Thyroid gland (tissue), 4 donors: Measurements from ENCODE around the gene SNED1. TPM values are rescaled to one million over a fixed set of nuclear protein-coding genes. Genes with fewer than 3 reads are reported as not detected.

Experiments
- DNase-seq, 2 donors: peaks; one replicate each; pipeline ENCODE4 v3.0.0-alpha.2; 2019
- H3K27ac ChIP-seq, 3 donors: fragments of 200-600 bp; sonication (generic); 1 replicate in 2 of 3; 2 replicates in 1 of 3; pipeline ENCODE4 v1.5.1; 2016 to 2019; ENCODE audit warnings: mild to moderate bottlenecking in 1 of 3, moderate library complexity in 1 of 3
- H3K27me3 ChIP-seq: fragments of 200-600 bp; sonication (generic); one replicate; pipeline ENCODE4 v1.5.1; 2019
- H3K36me3 ChIP-seq, 2 donors: fragments of 200-600 bp; sonication (generic); one replicate each; pipeline ENCODE4 v1.5.1; 2016 to 2019
- H3K4me1 ChIP-seq, 2 donors: fragments of 200-600 bp; sonication (generic); one replicate each; pipeline ENCODE4 v1.5.1; 2017 to 2019
- H3K4me3 ChIP-seq, 3 donors: fragments of 200-600 bp; sonication (generic); replicated peaks in 1 of 3; 1 replicate in 2 of 3; 2 replicates in 1 of 3; pipeline ENCODE4 v1.5.1; 2016; ENCODE audit warnings: mild to moderate bottlenecking in 1 of 3
- H3K9me3 ChIP-seq: fragments of 200-600 bp; sonication (generic); one replicate; pipeline ENCODE4 v1.5.1; 2017
- CTCF ChIP-seq, 6 experiments: fragments of 200-600 bp in 3 of 6; fragments of 450-650 bp in 3 of 6; sonication (generic) in 3 of 6; IDR thresholded peaks; one replicate each; pipeline ENCODE4 v1.5.1; 2016 to 2019; ENCODE audit warnings: antibody characterized with exemption in 6 of 6, mild to moderate bottlenecking in 2 of 6, inconsistent platforms in 1 of 6, moderate library complexity in 1 of 6
- POLR2A ChIP-seq, 2 donors: fragments of 450-650 bp; IDR thresholded peaks; one replicate each; pipeline ENCODE4 v1.6.1; 2017; ENCODE audit warnings: antibody characterized with exemption in 2 of 2, mild to moderate bottlenecking in 2 of 2, moderate library complexity in 1 of 2
- WGBS, 2 donors: methylation state at CpG; one replicate each; pipeline ENCODE4 v1.1.5; 2017; 5-methylcytosine and 5-hydroxymethylcytosine counted together
- intact Hi-C: fragments of 100-400 bp; cut with DNase I; formaldehyde crosslinking; loops from one replicate; pipeline ENCODE4 v1.15.1; 2023
- total RNA-seq, 4 donors: library from RNA; depleted of rRNA; stranded (reverse); fragments of >200 nt; gene quantifications; one replicate each; pipeline ENCODE4 v1.2.3, GENCODE V29; 2016

Gene SNED1
- total RNA-seq, 4 donors from 2014 or later, result 47.7 to 122 (median 68.7) TPM

- intact Hi-C loops, result no loop called here
- Histone ChIP-seq H3K27me3 (no peaks in the 10 kb centered on the region), H3K36me3 (peaks cover 2 to 13% of the 10 kb centered on the region in 2 donors), H3K4me1 (peaks cover 18% of the 10 kb centered on the region in 2 donors), H3K27ac (no peak overlapping the region), H3K4me3 (no peak overlapping the region), H3K9me3 (no peaks in the 10 kb centered on the region)
- 93 to 97% methylated on average over 13 of the region's 13 CpGs for WGBS, 2 donors
- no peak for DNase-seq
- TF ChIP-seq POLR2A (IDR thresholded peaks at IDR 0.05), result no peak
- no peak for TF ChIP-seq CTCF (IDR thresholded peaks at IDR 0.05)
These were observed 17.0 kb downstream of the SNED1 start for GRCh38 chr2:241015439-241015838.

- Histone ChIP-seq H3K9me3 (no peaks in the 10 kb centered on the region), H3K36me3 (peaks cover 2 to 16% of the 10 kb centered on the region in 2 donors), H3K27me3 (no peaks in the 10 kb centered on the region), H3K4me3 (no peak overlapping the region), H3K27ac (no peak overlapping the region), H3K4me1 (no peaks in the 10 kb centered on the region)
- intact Hi-C loops, result no loop called here
- no peak for DNase-seq
- WGBS, 2 donors, result 93 to 98% methylated on average over 9 to 13 of the region's 13 CpGs
- no peak for TF ChIP-seq POLR2A (IDR thresholded peaks at IDR 0.05)
- no peak for TF ChIP-seq CTCF (IDR thresholded peaks at IDR 0.05)
These were observed 19.0 kb downstream of the SNED1 start for GRCh38 chr2:241017228-241017940.

GRCh38 chr2:241018051-241018891, 19.9 kb downstream of the SNED1 start:
- no peak for TF ChIP-seq CTCF (IDR thresholded peaks at IDR 0.05)
- no peaks in the 10 kb centered on the region for H3K27me3 ChIP-seq
- H3K4me3 ChIP-seq, result no peak overlapping the region
- no peaks in the 10 kb centered on the region for H3K9me3 ChIP-seq
- peaks cover 2 to 16% of the 10 kb centered on the region in 2 donors for H3K36me3 ChIP-seq
- no peaks in the 10 kb centered on the region for H3K4me1 ChIP-seq
- no peak overlapping the region for H3K27ac ChIP-seq
- WGBS, 2 donors, result 93 to 94% methylated on average over 18 to 19 of the region's 26 CpGs
- DNase-seq, result no peak
- intact Hi-C loops, result no loop called here

- Histone ChIP-seq H3K4me3 (no peak overlapping the region), H3K27me3 (no peaks in the 10 kb centered on the region), H3K9me3 (no peaks in the 10 kb centered on the region), H3K27ac (no peak overlapping the region), H3K36me3 (peaks cover 2 to 16% of the 10 kb centered on the region in 2 donors), H3K4me1 (no peaks in the 10 kb centered on the region)
- TF ChIP-seq POLR2A (IDR thresholded peaks at IDR 0.05), result no peak
- TF ChIP-seq CTCF (IDR thresholded peaks at IDR 0.05), result no peak
- intact Hi-C loops, result no loop called here
- WGBS, 2 donors, result 98% methylated on average over 13 to 20 of the region's 20 CpGs
- DNase-seq, result no peak
These were observed 21.2 kb downstream of the SNED1 start for GRCh38 chr2:241019441-241020139.
